NCI-H128 (cell line): ENCODE measurements around the gene SCCPDH.
A peak's percentile ranks its signal among the peaks of the same experiment; 100 is the strongest.
"Not testable (repeated sequence)": the region's sequence is repeated elsewhere in the genome, so short reads cannot be mapped to it uniquely, and the experiment has no call there.

Source experiments
- DNase-seq: peaks from one replicate; lab custom pipeline; 2025; ENCODE audit not compliant: unreplicated experiment; lab: John Stamatoyannopoulos, UW

The SCCPDH gene, protein sequence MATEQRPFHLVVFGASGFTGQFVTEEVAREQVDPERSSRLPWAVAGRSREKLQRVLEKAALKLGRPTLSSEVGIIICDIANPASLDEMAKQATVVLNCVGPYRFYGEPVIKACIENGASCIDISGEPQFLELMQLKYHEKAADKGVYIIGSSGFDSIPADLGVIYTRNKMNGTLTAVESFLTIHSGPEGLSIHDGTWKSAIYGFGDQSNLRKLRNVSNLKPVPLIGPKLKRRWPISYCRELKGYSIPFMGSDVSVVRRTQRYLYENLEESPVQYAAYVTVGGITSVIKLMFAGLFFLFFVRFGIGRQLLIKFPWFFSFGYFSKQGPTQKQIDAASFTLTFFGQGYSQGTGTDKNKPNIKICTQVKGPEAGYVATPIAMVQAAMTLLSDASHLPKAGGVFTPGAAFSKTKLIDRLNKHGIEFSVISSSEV

GRCh38 chr1:246724016-246724730 is at the start of gene SCCPDH:
TSS of gene SCCPDH (plus strand) at chr1:246724409. CDS start at chr1:246724423, 14 bp downstream.
- peak; percentile 75 for DNase-seq

- DNase-seq: no peak
Observed at GRCh38 chr1:246677842-246678241, 46.4 kb upstream of the SCCPDH start.

DNA sequence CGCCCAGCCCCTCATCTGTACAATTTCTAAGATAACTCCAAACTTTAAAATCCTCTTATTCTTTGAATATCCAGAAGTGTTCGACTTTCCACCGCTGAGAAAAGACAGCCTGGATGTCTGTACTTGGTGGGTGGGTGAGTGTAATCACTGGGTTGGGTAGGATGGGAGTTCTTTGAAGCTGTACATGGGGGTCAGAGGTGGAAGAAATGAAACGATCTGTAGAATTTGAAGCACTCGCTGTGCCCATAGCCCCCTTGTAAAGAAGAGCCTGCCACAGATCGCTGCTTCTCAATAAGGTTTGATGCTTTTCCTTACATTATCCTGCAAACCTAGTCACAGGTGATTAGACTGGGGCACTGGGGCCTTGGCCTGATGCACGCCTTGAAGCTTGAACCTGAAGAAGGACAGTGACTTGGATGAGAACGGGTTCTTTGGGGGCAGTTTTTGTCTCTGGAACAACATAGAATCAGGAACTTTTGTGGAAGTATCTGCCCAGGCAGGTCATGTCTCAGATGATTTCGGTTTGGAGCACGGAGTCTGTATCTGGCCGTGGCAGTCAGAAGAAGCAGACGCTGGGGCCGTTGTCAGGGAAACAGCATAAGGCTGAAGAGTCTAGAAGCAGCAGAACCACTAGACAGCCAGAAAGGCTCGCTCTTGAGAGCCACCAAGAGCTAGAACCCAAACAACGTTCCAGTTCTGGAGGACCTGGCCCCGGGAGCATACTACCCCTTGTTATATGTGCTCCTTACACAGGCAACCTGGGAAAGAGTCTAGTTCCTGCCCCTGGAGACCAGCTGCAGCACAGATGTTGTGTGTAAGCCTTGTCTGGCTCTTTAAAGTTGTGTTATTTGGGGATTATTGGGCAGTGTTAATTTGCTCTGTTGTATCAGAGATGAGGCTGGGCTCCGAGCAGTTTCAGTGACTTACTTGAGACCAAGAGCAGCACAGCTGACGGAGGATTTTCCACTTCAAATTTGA is 45.1 kb upstream of the SCCPDH start:
- DNase-seq: no peak

DNA sequence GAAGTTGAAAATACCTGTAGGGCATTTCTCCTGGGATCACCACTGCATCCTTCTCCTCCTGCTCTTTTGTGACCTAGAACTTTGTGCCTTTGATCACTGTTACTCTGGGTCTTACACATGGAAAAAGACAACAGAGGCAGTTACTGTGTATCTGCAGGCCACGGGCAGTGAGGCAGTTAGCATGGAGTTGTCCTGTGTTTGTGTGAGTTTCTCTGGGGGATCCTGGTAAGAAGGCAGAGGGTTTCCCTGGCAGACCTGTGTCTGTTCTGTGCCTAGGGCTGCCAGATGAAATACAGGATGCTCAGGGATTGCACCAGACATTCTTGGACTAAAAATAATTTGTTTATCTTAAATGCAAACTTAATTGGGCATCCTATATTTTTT is 44.4 kb upstream of the SCCPDH start:
- no peak for DNase-seq

DNA sequence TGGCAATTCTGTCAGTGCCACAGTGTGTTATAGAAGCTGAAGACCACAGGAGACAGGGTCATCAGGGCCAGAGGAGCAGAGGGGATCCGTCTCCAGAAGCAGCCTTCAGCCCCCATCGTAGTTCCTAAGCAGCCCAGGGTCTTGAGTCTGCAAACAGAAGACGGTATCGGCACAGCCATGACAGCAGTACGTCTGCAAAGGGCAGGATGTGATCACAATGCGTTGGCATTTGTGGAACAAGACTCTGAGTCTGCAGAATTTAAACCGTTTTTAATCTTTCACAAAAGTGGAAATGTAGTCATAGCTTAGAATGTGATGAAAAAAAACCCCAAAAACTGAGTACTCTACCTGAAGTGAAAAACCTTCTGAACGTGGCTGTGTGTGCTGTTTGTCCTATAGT is 44.0 kb upstream of the SCCPDH start:
- DNase-seq: no peak

DNA sequence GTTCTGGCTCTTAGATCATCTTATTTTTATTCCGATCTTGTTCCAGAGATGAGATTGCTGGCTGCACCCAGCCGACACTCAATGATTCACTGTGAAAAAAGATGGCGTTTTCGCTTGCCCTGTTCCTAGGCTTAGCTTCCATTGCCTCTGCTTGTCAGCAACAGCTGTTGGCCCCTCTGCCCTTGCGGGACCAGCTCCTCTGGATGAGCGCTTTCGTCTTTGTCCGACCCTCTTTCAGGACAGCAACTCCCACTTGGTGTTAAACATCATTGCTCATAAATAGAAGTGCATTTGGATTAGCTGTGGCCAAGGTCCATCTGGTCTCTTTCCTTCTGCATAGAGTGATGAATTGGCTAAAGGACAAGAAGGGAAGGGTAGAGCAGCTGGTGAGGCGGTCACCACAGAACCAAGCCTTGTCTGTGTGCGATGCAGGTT is 43.5 kb upstream of the SCCPDH start:
- DNase-seq: no peak

GRCh38 chr1:246681900-246682895 is 42.0 kb upstream of the SCCPDH start:
- peak; percentile 16 for DNase-seq

DNA sequence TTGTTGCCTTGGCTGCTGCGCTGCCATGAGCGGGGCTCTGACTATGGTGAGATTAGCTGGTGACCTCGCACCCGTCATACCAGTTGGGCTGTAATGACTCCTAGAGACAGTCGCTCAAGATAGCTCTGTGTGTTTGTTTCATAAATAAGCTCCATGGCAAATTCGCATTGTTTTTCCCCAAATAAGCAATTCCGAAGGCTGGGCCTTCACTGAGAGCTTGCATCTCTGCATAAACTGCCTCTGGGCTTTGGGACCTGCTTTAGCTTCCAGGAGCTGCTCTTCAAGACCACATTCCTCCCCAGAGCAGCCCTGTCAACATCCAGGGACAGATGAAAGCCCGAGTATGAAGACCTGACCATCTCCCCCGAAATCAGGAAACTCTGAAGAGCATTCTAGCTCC is 40.7 kb upstream of the SCCPDH start:
- DNase-seq: no peak

DNA sequence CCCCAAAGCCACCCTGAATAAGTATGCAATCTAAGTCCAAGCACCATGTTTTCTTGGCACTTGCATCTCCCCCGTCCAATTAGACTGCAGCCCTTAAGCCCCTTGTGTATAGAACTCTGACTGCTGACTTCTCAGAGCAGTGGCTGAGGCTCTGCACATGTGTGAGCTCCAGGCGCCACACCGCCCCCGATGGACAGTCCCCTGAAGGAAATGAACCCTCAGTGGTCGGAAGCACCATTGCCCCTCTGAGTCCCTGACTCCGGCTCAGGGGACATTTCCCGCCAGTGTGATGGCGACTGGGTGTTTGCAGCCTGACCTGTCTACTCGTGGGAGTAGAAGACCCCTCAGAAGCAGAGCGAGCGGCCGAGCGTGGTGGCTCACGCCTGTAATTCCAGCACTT is 37.2 kb upstream of the SCCPDH start:
- no peak for DNase-seq

DNA sequence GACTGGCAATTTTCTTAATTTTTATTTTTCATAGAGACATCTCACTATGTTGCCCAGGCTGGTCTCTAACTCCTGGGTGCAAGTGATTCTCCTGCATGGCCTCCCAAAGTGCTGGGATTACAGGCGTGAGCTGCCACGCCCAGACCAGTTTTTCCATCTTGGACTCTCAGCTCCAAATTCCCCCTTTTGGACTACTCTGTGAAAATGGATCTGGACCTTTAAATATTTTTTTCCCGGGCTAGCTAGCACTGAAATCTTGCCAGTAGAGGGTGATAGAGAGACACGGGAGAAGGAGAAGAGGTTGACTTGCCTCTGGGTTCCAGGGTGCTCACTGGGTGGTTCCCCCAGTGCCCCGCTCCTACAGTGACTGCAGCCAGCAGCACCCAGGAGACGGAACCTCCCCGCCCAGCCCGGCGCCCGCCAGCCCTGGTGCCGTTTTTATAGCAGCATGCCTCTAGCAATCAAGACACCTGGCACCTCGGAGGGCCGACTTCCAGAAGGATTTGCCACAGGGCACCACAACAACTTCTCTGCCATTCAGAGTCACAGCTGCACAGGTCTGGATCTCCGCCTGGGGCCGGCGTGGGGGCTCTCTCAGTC is 34.7 kb upstream of the SCCPDH start:
- DNase-seq: peak; percentile 83

GRCh38 chr1:246690100-246690499 is 34.1 kb upstream of the SCCPDH start:
- DNase-seq: no peak

DNA sequence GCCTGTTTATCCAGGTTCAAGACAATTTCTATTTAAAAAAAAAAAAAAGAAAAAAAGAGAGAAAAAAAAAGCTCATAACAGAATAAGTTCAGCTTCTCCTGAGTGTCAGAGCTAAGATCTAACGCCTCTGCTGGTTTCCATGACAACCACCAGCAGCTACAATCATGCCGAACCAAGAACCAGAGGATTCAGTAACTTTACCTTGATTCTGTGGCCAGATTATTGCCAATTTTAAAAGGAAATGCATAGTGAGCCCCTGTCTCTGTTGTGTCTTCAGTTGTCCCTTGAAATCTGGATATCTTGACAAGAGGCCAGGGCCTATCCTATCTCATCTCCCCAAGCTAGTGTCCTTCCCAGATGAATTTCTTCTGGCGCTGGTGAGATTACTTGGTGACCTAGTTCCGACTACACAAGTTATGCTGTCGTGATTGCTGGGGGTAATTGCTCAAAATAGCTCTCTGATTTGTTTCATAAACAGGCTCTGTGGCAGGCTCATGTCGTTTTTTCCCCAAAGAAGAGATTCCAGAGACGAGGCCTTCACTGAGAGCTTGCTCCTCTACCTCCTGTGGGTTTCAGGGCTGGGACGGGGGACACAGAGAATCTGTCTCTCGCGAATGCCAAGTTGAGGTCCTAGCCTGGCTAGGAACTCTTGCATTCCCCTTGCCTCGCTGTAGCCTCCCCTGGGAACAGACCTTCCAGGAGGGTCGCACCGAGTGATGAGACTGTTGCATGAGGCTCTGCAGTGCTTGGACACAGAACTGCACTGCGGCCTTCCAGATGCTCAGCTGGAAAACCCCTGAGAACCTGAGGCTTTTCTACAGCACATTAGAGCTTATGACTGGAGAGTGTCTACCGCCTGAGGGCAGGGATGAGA is 32.4 kb upstream of the SCCPDH start:
- no peak for DNase-seq

DNA sequence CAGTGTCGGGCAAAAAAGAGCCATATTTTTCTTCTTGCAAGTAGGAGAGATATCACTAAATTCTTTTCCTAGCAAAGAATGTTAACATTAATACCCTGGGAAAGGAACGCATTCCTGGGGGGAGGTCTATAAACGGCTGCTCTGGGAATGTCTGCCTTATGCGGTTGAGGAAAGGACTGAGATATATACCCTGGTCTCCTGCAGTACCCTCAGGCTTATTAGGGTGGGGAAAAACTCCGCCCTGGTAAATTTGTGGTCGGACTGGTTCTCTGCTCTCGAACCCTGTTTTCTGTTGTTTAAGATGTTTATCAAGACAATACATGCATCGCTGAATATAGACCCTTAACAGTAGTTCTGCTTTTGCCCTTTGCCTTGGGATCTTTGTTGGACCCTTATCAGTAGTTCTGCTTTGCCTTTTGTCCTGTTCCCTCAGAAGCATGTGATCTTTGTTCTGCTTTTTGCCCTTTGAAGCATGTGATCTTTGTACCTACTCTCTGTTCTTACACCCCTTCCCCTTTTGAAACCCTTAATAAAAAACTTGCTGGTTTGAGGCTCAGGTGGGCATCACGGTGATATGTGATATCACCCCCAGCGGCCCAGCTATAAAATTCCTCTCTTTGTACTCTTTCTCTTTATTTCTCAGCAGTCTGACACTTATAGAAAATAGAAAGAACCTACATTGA is 29.9 kb upstream of the SCCPDH start:
- DNase-seq: not testable (repeated sequence)

DNA sequence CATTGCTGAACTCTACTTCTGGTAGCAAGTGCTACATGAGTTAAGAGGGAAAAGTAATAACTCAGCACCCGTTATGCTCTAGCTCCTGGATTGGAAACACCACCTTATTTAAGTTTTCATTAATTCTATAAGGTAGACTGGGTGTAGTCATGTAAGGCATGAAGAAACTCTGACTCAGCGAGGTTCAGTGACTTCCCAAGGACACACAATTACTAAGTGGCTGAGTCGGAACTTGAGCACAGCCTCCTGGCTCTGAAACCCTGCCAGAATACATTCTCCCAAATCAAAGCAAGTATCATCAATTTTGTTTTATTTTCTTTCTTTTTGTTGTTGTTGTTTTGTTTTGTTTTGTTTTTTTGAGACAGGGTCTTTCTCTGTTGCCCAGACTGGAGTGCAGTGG is 29.1 kb upstream of the SCCPDH start:
- no peak for DNase-seq

DNA sequence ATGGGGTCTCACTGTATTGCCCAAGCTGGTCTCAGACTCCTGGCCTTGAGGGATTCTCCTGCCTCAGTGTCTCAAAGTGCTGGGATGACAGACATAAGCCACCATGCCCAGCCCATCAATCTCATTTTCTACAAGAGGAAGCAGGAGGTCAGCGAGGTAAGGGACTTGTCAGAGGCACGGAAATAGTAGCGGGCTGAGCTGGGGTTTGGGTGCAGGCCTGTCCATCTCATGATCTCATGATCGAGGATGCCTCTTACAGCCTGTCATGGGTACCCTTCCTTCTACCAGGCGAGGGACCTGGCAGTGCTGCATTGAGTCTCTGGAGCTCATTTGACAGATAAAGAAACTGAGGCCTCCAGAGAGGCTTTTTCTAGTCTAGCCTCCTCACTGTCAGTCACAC is 28.5 kb upstream of the SCCPDH start:
- DNase-seq: no peak

- DNase-seq: no peak
Observed at GRCh38 chr1:246698466-246699094, 25.6 kb upstream of the SCCPDH start.

DNA sequence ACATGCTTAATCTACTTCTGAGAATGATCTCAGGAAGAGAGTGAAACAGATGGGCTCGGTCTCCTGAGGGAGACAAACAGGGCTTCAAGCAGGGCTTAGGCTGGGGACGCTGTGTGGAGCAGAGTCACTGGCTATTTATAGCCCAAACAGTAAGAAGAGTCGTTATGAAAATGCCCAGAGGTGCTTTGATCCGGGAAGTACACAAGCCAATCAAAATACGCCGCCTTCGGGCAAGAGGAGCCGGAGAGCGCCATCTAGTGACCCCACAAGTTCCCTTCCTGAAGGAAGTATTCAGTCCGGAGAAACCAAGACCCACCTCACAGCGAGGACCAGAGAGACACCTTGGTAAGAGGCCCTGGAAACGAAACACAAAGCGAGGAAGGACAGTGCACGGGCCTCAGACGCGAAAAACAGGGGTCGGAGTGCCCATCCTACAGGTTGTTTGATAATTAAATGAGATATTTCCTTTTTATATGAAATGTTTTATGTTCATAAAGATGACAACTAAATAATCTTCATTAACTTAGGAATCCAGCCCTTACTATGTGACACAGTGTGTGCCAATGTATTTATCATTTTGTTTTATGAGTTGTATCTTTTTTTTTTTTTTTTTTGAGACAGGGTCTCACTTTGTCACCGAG is 25.0 kb upstream of the SCCPDH start:
- DNase-seq: peak; percentile 64
